ENCODE measurements around the gene LPAR1. TPM values are rescaled to one million over a fixed set of nuclear protein-coding genes. Genes with fewer than 3 reads are reported as not detected.

Gene LPAR1
- polyA plus RNA-seq, 3 donors, result 15.1 to 18.1 (median 17.5) TPM

- H3K27ac Mint-ChIP-seq, result no peak overlapping the region
- H3K27me3 Mint-ChIP-seq (ENCODE audit: low read depth in 3 of 3), result peaks cover 17 to 35% (median 20%) of the 10 kb centered on the region in 3 donors
- Histone ChIP-seq H3K4me1 (ENCODE audit: control insufficient read depth in 1 of 2, insufficient read depth in 2 of 2, low read length in 2 of 2) (peaks cover 39 to 56% of the 10 kb centered on the region in 2 donors), H3K4me3 (replicated peaks in 1 of 3; ENCODE audit: low read depth in 2 of 3, low read length in 3 of 3) (peak overlapping the region in 1 of 3 experiments; percentile 74), H3K4me2 (replicated peaks; ENCODE audit: extremely low read depth, low read length, poor library complexity, severe bottlenecking) (peak overlapping the region; percentile 98), H3K79me2 (ENCODE audit: insufficient read depth, low read length) (peaks cover 53% of the 10 kb centered on the region), H3K9me3 (replicated peaks in 1 of 2; ENCODE audit: control insufficient read depth in 1 of 2, insufficient read depth in 1 of 2, low read length in 2 of 2) (no peaks in the 10 kb centered on the region), H3K27ac (ENCODE audit: low read depth in 1 of 2, low read length in 2 of 2) (no peak overlapping the region), H4K20me1 (ENCODE audit: insufficient read depth, low read length) (peaks cover 53% of the 10 kb centered on the region), H2AFZ (ENCODE audit: insufficient read depth, low read depth, low read length, poor library complexity, severe bottlenecking) (peak overlapping the region; percentile 45), H3K9ac (ENCODE audit: insufficient read depth, low read length, poor library complexity, severe bottlenecking) (no peak overlapping the region), H3K36me3 (replicated peaks in 1 of 2; ENCODE audit: control insufficient read depth in 1 of 2, insufficient read depth in 2 of 2, low read length in 2 of 2) (peaks cover 0 to 11% of the 10 kb centered on the region in 2 donors), H3K27me3 (ENCODE audit: control insufficient read depth in 2 of 2, insufficient read depth in 2 of 2, low read length in 2 of 2) (peaks cover 0 to 16% of the 10 kb centered on the region in 2 donors)
- WGBS (ENCODE audit: insufficient coverage), result 100% methylated on average over 1 of the region's 3 CpGs
- DNase-seq, result no peak
- TF ChIP-seq CTCF (IDR thresholded peaks at IDR 0.05), result no peak
- H3K36me3 Mint-ChIP-seq, result peaks cover 18 to 24% of the 10 kb centered on the region in 2 donors
- intact Hi-C loops (cut with micrococcal nuclease), result loop anchor here (5.0 to 10.0 kb wide), 5 partner anchors 37 to 262 kb away; no protein-coding TSS in a partner anchor
- H3K4me1 Mint-ChIP-seq, result peaks cover 46% of the 10 kb centered on the region
- H3K9me3 Mint-ChIP-seq, result no peaks in the 10 kb centered on the region
- peak overlapping the region; percentile 87 to 98 for H3K4me3 Mint-ChIP-seq
These were observed 2.5 kb downstream of the LPAR1 start for GRCh38 chr9:111035543-111036428.

GRCh38 chr9:111034898-111035539 lies 3.3 kb downstream of the LPAR1 start:
- Histone ChIP-seq H3K9me3 (replicated peaks in 1 of 2; ENCODE audit: control insufficient read depth in 1 of 2, insufficient read depth in 1 of 2, low read length in 2 of 2) (no peaks in the 10 kb centered on the region), H3K27ac (ENCODE audit: low read depth in 1 of 2, low read length in 2 of 2) (peak overlapping the region in 1 of 2 donors; percentile 32), H3K4me1 (ENCODE audit: control insufficient read depth in 1 of 2, insufficient read depth in 2 of 2, low read length in 2 of 2) (peaks cover 39 to 56% of the 10 kb centered on the region in 2 donors), H3K9ac (ENCODE audit: insufficient read depth, low read length, poor library complexity, severe bottlenecking) (no peak overlapping the region), H3K79me2 (ENCODE audit: insufficient read depth, low read length) (peaks cover 53% of the 10 kb centered on the region), H3K4me2 (replicated peaks; ENCODE audit: extremely low read depth, low read length, poor library complexity, severe bottlenecking) (peak overlapping the region; percentile 57), H4K20me1 (ENCODE audit: insufficient read depth, low read length) (peaks cover 60% of the 10 kb centered on the region), H3K27me3 (ENCODE audit: control insufficient read depth in 2 of 2, insufficient read depth in 2 of 2, low read length in 2 of 2) (peaks cover 0 to 16% of the 10 kb centered on the region in 2 donors), H3K4me3 (replicated peaks in 1 of 3; ENCODE audit: low read depth in 2 of 3, low read length in 3 of 3) (peak overlapping the region in 1 of 3 experiments; percentile 40), H3K36me3 (replicated peaks in 1 of 2; ENCODE audit: control insufficient read depth in 1 of 2, insufficient read depth in 2 of 2, low read length in 2 of 2) (peaks cover 0 to 18% of the 10 kb centered on the region in 2 donors), H2AFZ (ENCODE audit: insufficient read depth, low read depth, low read length, poor library complexity, severe bottlenecking) (no peak overlapping the region)
- H3K27me3 Mint-ChIP-seq (ENCODE audit: low read depth in 3 of 3), result peaks cover 17 to 32% (median 20%) of the 10 kb centered on the region in 3 donors
- 3% methylated on average over 4 of the region's 9 CpGs for WGBS (ENCODE audit: insufficient coverage)
- H3K27ac Mint-ChIP-seq, result peak overlapping the region in 6 of 7 donors; percentile 17 to 82 (median 67)
- intact Hi-C loops (cut with micrococcal nuclease), result loop anchor here (5.0 to 10.0 kb wide), 5 partner anchors 37 to 262 kb away; no protein-coding TSS in a partner anchor
- H3K4me1 Mint-ChIP-seq, result peaks cover 51% of the 10 kb centered on the region
- DNase-seq, result peak in 1 of 3 donors; percentile 28
- no peaks in the 10 kb centered on the region for H3K9me3 Mint-ChIP-seq
- no peak for TF ChIP-seq CTCF (IDR thresholded peaks at IDR 0.05)
- H3K4me3 Mint-ChIP-seq, result peak overlapping the region; percentile 54 to 73
- H3K36me3 Mint-ChIP-seq, result peaks cover 25 to 31% of the 10 kb centered on the region in 2 donors
